Liver (tissue), 9 donors: ENCODE results near the gene PNMA8A. TPM values are rescaled to one million over a fixed set of nuclear protein-coding genes. Genes with fewer than 3 reads are reported as not detected.

Experiments
- DNase-seq: peaks from one replicate; pipeline ENCODE4 v3.0.0-alpha.2; 2017; ENCODE audit warnings: low spot score
- H3K27ac ChIP-seq, 2 donors: one replicate each; pipeline ENCODE4 v1.7.0; 2013; ENCODE audit warnings: inconsistent platforms in 2 of 2, low read length in 2 of 2, control low read depth in 1 of 2, low read depth in 1 of 2, mild to moderate bottlenecking in 1 of 2
- H3K27me3 ChIP-seq, 4 donors: one replicate each; pipeline versions ENCODE4 v1.6.1 to v1.7.0; 2013; ENCODE audit warnings: low read length in 3 of 4, inconsistent platforms in 1 of 4, mild to moderate bottlenecking in 1 of 4, moderate library complexity in 1 of 4; ENCODE audit not compliant: control insufficient read depth in 4 of 4, insufficient read depth in 4 of 4
- H3K36me3 ChIP-seq, 4 donors: one replicate each; pipeline versions ENCODE4 v1.6.1 to v1.7.0; 2013; ENCODE audit warnings: low read length in 3 of 4, mild to moderate bottlenecking in 3 of 4, low read depth in 1 of 4, moderate library complexity in 1 of 4; ENCODE audit not compliant: control insufficient read depth in 4 of 4, insufficient read depth in 3 of 4
- H3K4me1 ChIP-seq, 4 donors: one replicate each; pipeline versions ENCODE4 v1.6.1 to v1.7.0; 2013; ENCODE audit warnings: low read length in 3 of 4, mild to moderate bottlenecking in 3 of 4, moderate library complexity in 1 of 4; ENCODE audit not compliant: control insufficient read depth in 4 of 4, insufficient read depth in 4 of 4
- H3K4me3 ChIP-seq, 3 donors: one replicate each; pipeline versions ENCODE4 v1.6.1 to v1.7.0; 2013; ENCODE audit warnings: low read length in 3 of 3, control low read depth in 1 of 3, low read depth in 1 of 3, mild to moderate bottlenecking in 1 of 3
- H3K9ac ChIP-seq, 2 donors: one replicate each; pipeline ENCODE4 v1.7.0; 2013; ENCODE audit warnings: low read length in 2 of 2, mild to moderate bottlenecking in 2 of 2, moderate library complexity in 2 of 2, control low read depth in 1 of 2, low read depth in 1 of 2
- H3K9me3 ChIP-seq, 4 donors: one replicate each; pipeline versions ENCODE4 v1.6.1 to v1.7.0; 2013; ENCODE audit warnings: low read length in 3 of 4; ENCODE audit not compliant: control insufficient read depth in 4 of 4
- EGR1 ChIP-seq, 2 donors: IDR thresholded peaks; 2 replicates each; pipeline ENCODE4 v1.6.1; 2016 to 2018; ENCODE audit warnings: antibody characterized with exemption in 2 of 2, low read depth in 2 of 2
- FOXA1 ChIP-seq: IDR thresholded peaks from 2 replicates; pipeline ENCODE4 v1.6.1; 2016; ENCODE audit warnings: antibody characterized with exemption
- FOXA2 ChIP-seq: IDR thresholded peaks from 2 replicates; pipeline ENCODE4 v1.6.1; 2016; ENCODE audit warnings: antibody characterized with exemption
- GABPA ChIP-seq, 2 donors: IDR thresholded peaks in 1 of 2; conservative IDR thresholded peaks in 1 of 2; 2 replicates each; pipeline ENCODE4 v1.6.1; 2016; ENCODE audit warnings: antibody characterized with exemption in 2 of 2, mild to moderate bottlenecking in 1 of 2, moderate library complexity in 1 of 2
- HNF4G ChIP-seq: IDR thresholded peaks from 2 replicates; pipeline ENCODE4 v1.6.1; 2016; ENCODE audit warnings: antibody characterized with exemption
- JUND ChIP-seq, 2 donors: IDR thresholded peaks; 2 replicates each; pipeline ENCODE4 v1.6.1; 2016; ENCODE audit warnings: antibody characterized with exemption in 2 of 2
- NR2F2 ChIP-seq: IDR thresholded peaks from 2 replicates; pipeline ENCODE4 v1.6.1; 2016; ENCODE audit warnings: antibody characterized with exemption
- RAD21 ChIP-seq, 2 donors: IDR thresholded peaks; 2 replicates each; pipeline ENCODE4 v1.6.1; 2016; ENCODE audit warnings: antibody characterized with exemption in 2 of 2, mild to moderate bottlenecking in 2 of 2
- RXRA ChIP-seq, 2 donors: IDR thresholded peaks; 2 replicates each; pipeline ENCODE4 v1.6.1; 2017 to 2018; ENCODE audit warnings: antibody characterized with exemption in 2 of 2, mild to moderate bottlenecking in 1 of 2
- SP1 ChIP-seq: IDR thresholded peaks from 2 replicates; pipeline ENCODE4 v1.6.1; 2018; ENCODE audit warnings: antibody characterized with exemption, mild to moderate bottlenecking
- TAF1 ChIP-seq: conservative IDR thresholded peaks from 2 replicates; pipeline ENCODE4 v1.6.1; 2016; ENCODE audit warnings: antibody characterized with exemption, mild to moderate bottlenecking
- YY1 ChIP-seq: IDR thresholded peaks from 2 replicates; pipeline ENCODE4 v1.6.1; 2016; ENCODE audit warnings: antibody characterized with exemption, mild to moderate bottlenecking
- WGBS: extraction: QIAGEN DNeasy Blood & Tissue Kit; methylation state at CpG from one replicate; pipeline ENCODE4 v1.1.7; 2013; 5-methylcytosine and 5-hydroxymethylcytosine counted together
- polyA plus RNA-seq, 2 donors: library from polyadenylated mRNA; stranded (reverse) in 1 of 2; unstranded in 1 of 2; fragments of 200-250 nt in 1 of 2; fragments of >200 nt in 1 of 2; fragmentation: Nextera tagmentation in 1 of 2; extraction: Ambion mirVana in 1 of 2; gene quantifications; one replicate each; pipeline versions ENCODE4 v1.2.1 to v1.2.3, GENCODE V29; 2013 to 2015
- total RNA-seq, 2 donors: library from RNA; depleted of rRNA; stranded (reverse); fragments of >200 nt; gene quantifications; one replicate each; pipeline ENCODE4 v1.2.3, GENCODE V29; 2014
- TF ChIP-seq, protein P1 (sequence below): IDR thresholded peaks from 2 replicates; pipeline ENCODE4 v1.6.1; 2016; ENCODE audit warnings: antibody characterized with exemption, mild to moderate bottlenecking
- TF ChIP-seq, protein P2 (sequence below): fragments of 150-350 bp; IDR thresholded peaks from 2 replicates; pipeline ENCODE4 v1.5.1; 2017; ENCODE audit warnings: improper control_type of control experiment, low read depth, low read length; ENCODE audit not compliant: missing input control
- TF ChIP-seq, protein P3 (sequence below): IDR thresholded peaks from 2 replicates; pipeline ENCODE4 v1.6.1; 2016; ENCODE audit warnings: antibody characterized with exemption
- donor health status: healthy.
- donor health status: healthy.
- donor health status: healthy.
- donor health status: healthy.
- donor health status: healthy.

PNMA8A gene
- total and polyA plus RNA-seq, 4 donors = 0.17 to 0.93 (median 0.22) TPM; not detected in 1

DNA sequence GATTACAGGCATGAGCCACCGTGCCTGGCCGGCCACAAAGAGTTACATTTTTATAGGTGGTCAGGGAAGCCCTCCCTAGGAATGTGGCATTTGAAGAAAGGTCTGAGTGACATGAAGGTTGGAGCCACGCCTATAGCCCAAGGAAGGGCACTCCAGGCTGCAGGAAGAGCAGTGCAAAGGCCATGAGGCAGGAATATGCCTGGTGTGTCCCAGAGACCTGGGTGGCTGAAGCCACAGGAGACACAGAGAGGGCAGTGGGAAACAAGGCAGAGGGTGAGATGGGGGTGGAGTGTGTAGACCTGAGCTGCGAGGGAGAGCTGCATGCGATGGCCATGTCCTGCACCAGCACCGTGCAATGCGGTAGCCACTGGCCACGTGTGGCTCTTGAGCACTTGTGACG is 19.4 kb upstream of the PNMA8A start (continued):
- TF ChIP-seq, protein P1, sequence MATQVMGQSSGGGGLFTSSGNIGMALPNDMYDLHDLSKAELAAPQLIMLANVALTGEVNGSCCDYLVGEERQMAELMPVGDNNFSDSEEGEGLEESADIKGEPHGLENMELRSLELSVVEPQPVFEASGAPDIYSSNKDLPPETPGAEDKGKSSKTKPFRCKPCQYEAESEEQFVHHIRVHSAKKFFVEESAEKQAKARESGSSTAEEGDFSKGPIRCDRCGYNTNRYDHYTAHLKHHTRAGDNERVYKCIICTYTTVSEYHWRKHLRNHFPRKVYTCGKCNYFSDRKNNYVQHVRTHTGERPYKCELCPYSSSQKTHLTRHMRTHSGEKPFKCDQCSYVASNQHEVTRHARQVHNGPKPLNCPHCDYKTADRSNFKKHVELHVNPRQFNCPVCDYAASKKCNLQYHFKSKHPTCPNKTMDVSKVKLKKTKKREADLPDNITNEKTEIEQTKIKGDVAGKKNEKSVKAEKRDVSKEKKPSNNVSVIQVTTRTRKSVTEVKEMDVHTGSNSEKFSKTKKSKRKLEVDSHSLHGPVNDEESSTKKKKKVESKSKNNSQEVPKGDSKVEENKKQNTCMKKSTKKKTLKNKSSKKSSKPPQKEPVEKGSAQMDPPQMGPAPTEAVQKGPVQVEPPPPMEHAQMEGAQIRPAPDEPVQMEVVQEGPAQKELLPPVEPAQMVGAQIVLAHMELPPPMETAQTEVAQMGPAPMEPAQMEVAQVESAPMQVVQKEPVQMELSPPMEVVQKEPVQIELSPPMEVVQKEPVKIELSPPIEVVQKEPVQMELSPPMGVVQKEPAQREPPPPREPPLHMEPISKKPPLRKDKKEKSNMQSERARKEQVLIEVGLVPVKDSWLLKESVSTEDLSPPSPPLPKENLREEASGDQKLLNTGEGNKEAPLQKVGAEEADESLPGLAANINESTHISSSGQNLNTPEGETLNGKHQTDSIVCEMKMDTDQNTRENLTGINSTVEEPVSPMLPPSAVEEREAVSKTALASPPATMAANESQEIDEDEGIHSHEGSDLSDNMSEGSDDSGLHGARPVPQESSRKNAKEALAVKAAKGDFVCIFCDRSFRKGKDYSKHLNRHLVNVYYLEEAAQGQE = no peak

DNA sequence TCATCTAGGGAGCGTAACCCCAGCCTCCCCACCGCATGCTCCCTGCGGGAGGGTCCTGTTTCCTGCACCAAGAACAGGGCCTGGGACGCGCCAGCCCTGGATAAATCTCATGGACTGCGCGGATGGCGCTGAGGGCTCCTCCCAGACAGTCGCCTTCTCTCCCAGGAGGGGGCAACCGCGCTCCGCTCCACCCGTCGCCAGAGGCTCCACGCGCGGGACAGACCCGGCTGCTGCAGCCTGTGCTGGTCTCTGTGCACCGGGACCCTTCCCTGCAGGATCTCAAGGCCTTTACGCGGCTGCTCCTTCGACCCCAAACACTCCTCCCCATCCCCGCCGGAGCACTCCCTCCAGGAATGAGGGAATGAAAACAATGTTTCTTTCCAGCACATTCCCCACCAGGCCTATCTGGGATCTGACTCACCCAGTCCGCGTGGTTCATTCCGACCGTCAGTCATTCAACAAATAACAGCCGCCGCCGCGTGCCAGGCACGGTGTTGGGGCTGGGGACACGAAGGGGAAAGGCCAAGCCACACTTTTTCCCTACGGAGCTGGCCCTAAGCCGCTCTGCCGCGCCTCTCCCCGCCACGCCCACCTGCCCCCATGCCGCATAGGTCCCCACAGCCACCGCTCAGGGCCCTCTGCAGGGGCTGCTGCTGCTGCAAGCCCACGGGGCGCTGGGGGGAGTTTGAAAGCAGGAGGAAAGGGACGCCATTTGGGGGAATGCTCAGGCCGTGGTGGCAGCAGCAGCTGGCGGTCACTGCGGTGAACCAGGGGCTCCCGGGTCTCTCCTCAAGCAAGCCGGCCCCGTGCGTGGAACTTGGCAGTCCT is 18.3 kb upstream of the PNMA8A start:
- 4% methylated on average over 52 of the region's 52 CpGs for WGBS
- peaks cover 0 to 27% (median 12%) of the 10 kb centered on the region in 4 donors for H3K4me1 ChIP-seq
- no peaks in the 10 kb centered on the region for H3K36me3 ChIP-seq
- peaks cover 0 to 20% (median 3%) of the 10 kb centered on the region in 4 donors for H3K27me3 ChIP-seq
- H3K9ac ChIP-seq = no peak overlapping the region
- no peak overlapping the region for H3K27ac ChIP-seq
- no peak for DNase-seq
- TF ChIP-seq RXRA (IDR thresholded peaks at IDR 0.05) = no peak
- peak; percentile 49 to 52 for TF ChIP-seq RAD21 (IDR thresholded peaks at IDR 0.05)
- TF ChIP-seq, protein P2, sequence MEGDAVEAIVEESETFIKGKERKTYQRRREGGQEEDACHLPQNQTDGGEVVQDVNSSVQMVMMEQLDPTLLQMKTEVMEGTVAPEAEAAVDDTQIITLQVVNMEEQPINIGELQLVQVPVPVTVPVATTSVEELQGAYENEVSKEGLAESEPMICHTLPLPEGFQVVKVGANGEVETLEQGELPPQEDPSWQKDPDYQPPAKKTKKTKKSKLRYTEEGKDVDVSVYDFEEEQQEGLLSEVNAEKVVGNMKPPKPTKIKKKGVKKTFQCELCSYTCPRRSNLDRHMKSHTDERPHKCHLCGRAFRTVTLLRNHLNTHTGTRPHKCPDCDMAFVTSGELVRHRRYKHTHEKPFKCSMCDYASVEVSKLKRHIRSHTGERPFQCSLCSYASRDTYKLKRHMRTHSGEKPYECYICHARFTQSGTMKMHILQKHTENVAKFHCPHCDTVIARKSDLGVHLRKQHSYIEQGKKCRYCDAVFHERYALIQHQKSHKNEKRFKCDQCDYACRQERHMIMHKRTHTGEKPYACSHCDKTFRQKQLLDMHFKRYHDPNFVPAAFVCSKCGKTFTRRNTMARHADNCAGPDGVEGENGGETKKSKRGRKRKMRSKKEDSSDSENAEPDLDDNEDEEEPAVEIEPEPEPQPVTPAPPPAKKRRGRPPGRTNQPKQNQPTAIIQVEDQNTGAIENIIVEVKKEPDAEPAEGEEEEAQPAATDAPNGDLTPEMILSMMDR = peak; percentile 32
- TF ChIP-seq, protein P3, sequence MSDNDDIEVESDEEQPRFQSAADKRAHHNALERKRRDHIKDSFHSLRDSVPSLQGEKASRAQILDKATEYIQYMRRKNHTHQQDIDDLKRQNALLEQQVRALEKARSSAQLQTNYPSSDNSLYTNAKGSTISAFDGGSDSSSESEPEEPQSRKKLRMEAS = no peak
- no peak overlapping the region for H3K4me3 ChIP-seq
- H3K9me3 ChIP-seq = no peaks in the 10 kb centered on the region

DNA sequence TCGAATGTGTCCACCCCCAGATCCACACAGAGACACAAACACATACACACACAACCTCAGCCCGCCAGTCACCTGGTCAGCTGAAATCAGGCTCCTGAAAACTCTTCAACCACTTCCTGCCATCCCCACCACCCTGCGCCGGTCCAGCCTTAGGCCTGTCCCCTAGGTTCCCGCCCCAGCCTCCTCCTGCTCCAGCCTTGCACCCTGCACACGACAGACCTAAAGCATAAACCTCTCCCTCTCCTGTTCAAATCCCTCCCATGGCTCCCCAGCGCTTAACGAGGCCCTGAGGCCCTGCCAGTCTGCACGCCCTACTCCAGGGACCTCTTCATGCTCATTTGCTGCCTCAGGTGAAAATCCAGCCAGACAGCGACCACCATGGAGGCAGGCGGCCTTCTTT is 17.2 kb upstream of the PNMA8A start:
- peaks cover 0 to 24% (median 12%) of the 10 kb centered on the region in 4 donors for H3K4me1 ChIP-seq
- H3K27ac ChIP-seq = no peak overlapping the region
- no peaks in the 10 kb centered on the region for H3K9me3 ChIP-seq
- WGBS = 36% methylated on average over 11 of the region's 11 CpGs
- H3K27me3 ChIP-seq = peaks cover 0 to 20% (median 3%) of the 10 kb centered on the region in 4 donors
- H3K9ac ChIP-seq = no peak overlapping the region
- H3K36me3 ChIP-seq = no peaks in the 10 kb centered on the region
- no peak overlapping the region for H3K4me3 ChIP-seq
- no peak for DNase-seq
- no peak for TF ChIP-seq FOXA1
- no peak for TF ChIP-seq TAF1
- TF ChIP-seq YY1 = no peak
- TF ChIP-seq HNF4G = no peak
- TF ChIP-seq, protein P1 = no peak
- TF ChIP-seq NR2F2 = no peak
- TF ChIP-seq FOXA2 = no peak
- TF ChIP-seq EGR1 (IDR thresholded peaks at IDR 0.05; ENCODE audit: low read depth in 2 of 2) = no peak
- no peak for TF ChIP-seq RAD21 (IDR thresholded peaks at IDR 0.05)
- no peak for TF ChIP-seq RXRA (IDR thresholded peaks at IDR 0.05)
- TF ChIP-seq SP1 = no peak
- no peak for TF ChIP-seq JUND (IDR thresholded peaks at IDR 0.05)
- TF ChIP-seq, protein P3 = no peak
- TF ChIP-seq, protein P2 = no peak
- TF ChIP-seq GABPA (IDR thresholded peaks at IDR 0.05 in 1 of 2, conservative IDR thresholded peaks at IDR 0.05 in 1 of 2) = no peak
